HG03039 (cell line): ENCODE measurements around the gene PHF20.
"Not testable (repeated sequence)": the region's sequence is repeated elsewhere in the genome, so short reads cannot be mapped to it uniquely, and the experiment has no call there.

Source experiments
- ATAC-seq: cut with Tn5 transposase; IDR thresholded peaks from one replicate; pipeline ENCODE4 v1.9.1; 2021; ENCODE audit warnings: mild to moderate bottlenecking, moderate library complexity; ENCODE audit not compliant: unreplicated experiment

The PHF20 gene

GRCh38 chr20:35774391-35774790, 2.6 kb downstream of the PHF20 start:
- no peak for ATAC-seq

GRCh38 chr20:35776513-35777101, 4.8 kb downstream of the PHF20 start:
- ATAC-seq = no peak

- not testable (repeated sequence) for ATAC-seq
Measured at GRCh38 chr20:35783811-35784210, 12.0 kb downstream of the PHF20 start.

GRCh38 chr20:35785541-35785940, 13.7 kb downstream of the PHF20 start:
- not testable (repeated sequence) for ATAC-seq

GRCh38 chr20:35788796-35789195, 17.0 kb downstream of the PHF20 start:
- ATAC-seq = no peak

- ATAC-seq = no peak
Measured at GRCh38 chr20:35791097-35791496, 19.3 kb downstream of the PHF20 start.

- ATAC-seq = no peak
Measured at GRCh38 chr20:35791821-35792220, 20.0 kb downstream of the PHF20 start.

GRCh38 chr20:35792740-35793139, 20.9 kb downstream of the PHF20 start:
- ATAC-seq = no peak

GRCh38 chr20:35796571-35796970, 24.8 kb downstream of the PHF20 start:
- no peak for ATAC-seq

GRCh38 chr20:35801865-35802264, 30.1 kb downstream of the PHF20 start:
- ATAC-seq = no peak

- ATAC-seq = no peak
Measured at GRCh38 chr20:35806075-35806474, 34.3 kb downstream of the PHF20 start.

- ATAC-seq = no peak
Measured at GRCh38 chr20:35807877-35808276, 36.1 kb downstream of the PHF20 start.

- no peak for ATAC-seq
Measured at GRCh38 chr20:35820715-35821114, 48.9 kb downstream of the PHF20 start.

GRCh38 chr20:35821807-35822242, 50.0 kb downstream of the PHF20 start:
- no peak for ATAC-seq

GRCh38 chr20:35823147-35823546, 51.3 kb downstream of the PHF20 start:
- ATAC-seq = no peak

- no peak for ATAC-seq
Measured at GRCh38 chr20:35823937-35824336, 52.1 kb downstream of the PHF20 start.

GRCh38 chr20:35826397-35826998, 54.7 kb downstream of the PHF20 start:
- no peak for ATAC-seq

GRCh38 chr20:35828434-35828833, 56.6 kb downstream of the PHF20 start:
- ATAC-seq = no peak

- no peak for ATAC-seq
Measured at GRCh38 chr20:35828916-35829315, 57.1 kb downstream of the PHF20 start.

GRCh38 chr20:35830264-35830663, 58.4 kb downstream of the PHF20 start:
- ATAC-seq = no peak

GRCh38 chr20:35831029-35831428, 59.2 kb downstream of the PHF20 start:
- ATAC-seq = no peak

GRCh38 chr20:35831971-35832370, 60.2 kb downstream of the PHF20 start:
- no peak for ATAC-seq

GRCh38 chr20:35833241-35833640, 61.4 kb downstream of the PHF20 start:
- no peak for ATAC-seq
